GM10847 (cell line): ENCODE results near the gene MYO15B.

Source experiments
- POLR2A ChIP-seq: IDR thresholded peaks from 2 replicates; pipeline ENCODE4 v1.6.1; 2011; ENCODE audit not compliant: insufficient read length; ENCODE audit errors: extremely low read depth

Gene MYO15B

GRCh38 chr17:75589012-75589918 lies 1.7 kb downstream of the MYO15B start:
- TF ChIP-seq POLR2A, result no peak

GRCh38 chr17:75589919-75590303 lies 2.3 kb downstream of the MYO15B start:
- TF ChIP-seq POLR2A, result no peak

- no peak for TF ChIP-seq POLR2A
Measured at GRCh38 chr17:75590314-75590761, 2.7 kb downstream of the MYO15B start.

GRCh38 chr17:75590849-75591721 lies 3.5 kb downstream of the MYO15B start:
- no peak for TF ChIP-seq POLR2A

- TF ChIP-seq POLR2A, result no peak
Measured at GRCh38 chr17:75591722-75592302, 4.2 kb downstream of the MYO15B start.

- no peak for TF ChIP-seq POLR2A
Measured at GRCh38 chr17:75592348-75593020, 4.9 kb downstream of the MYO15B start.

- no peak for TF ChIP-seq POLR2A
Measured at GRCh38 chr17:75594499-75595283, 7.1 kb downstream of the MYO15B start.

- no peak for TF ChIP-seq POLR2A
Measured at GRCh38 chr17:75595284-75595919, 7.8 kb downstream of the MYO15B start.

- no peak for TF ChIP-seq POLR2A
Measured at GRCh38 chr17:75595920-75596313, 8.3 kb downstream of the MYO15B start.

- TF ChIP-seq POLR2A, result no peak
Measured at GRCh38 chr17:75596320-75597087, 8.9 kb downstream of the MYO15B start.

GRCh38 chr17:75601057-75601987 lies 13.7 kb downstream of the MYO15B start:
- TF ChIP-seq POLR2A, result no peak

GRCh38 chr17:75602644-75603043 lies 15.0 kb downstream of the MYO15B start:
- no peak for TF ChIP-seq POLR2A
